GM18499 (cell line): ENCODE results near the gene SUSD2.
"Not testable (repeated sequence)": the region's sequence is repeated elsewhere in the genome, so short reads cannot be mapped to it uniquely, and the experiment has no call there.

Experiments used
- ATAC-seq: cut with Tn5 transposase; IDR thresholded peaks from one replicate; pipeline ENCODE4 v1.9.1; 2021; ENCODE audit warnings: moderate number of reproducible peaks; ENCODE audit not compliant: insufficient read depth, unreplicated experiment

The SUSD2 gene

DNA sequence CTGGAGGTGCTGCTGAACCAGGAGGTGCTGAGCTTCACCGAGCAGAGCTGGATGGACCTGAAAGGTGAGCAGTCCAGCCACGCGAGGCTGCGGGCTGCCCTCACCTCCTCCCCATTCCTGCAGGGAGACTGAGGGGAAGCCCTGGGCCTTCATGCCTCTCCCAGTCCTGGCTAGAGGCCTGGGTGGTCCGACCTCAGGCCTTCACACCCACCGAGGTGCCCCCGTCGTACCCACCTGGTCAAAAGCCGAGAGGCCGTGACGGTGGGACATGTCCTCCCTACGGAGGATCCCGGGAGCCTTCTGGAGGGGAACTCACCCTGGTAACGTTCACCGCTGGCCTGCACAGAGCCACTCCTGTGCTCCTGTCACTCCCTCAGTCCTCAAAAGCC lies 5.1 kb downstream of the SUSD2 start:
- ATAC-seq = no peak

DNA sequence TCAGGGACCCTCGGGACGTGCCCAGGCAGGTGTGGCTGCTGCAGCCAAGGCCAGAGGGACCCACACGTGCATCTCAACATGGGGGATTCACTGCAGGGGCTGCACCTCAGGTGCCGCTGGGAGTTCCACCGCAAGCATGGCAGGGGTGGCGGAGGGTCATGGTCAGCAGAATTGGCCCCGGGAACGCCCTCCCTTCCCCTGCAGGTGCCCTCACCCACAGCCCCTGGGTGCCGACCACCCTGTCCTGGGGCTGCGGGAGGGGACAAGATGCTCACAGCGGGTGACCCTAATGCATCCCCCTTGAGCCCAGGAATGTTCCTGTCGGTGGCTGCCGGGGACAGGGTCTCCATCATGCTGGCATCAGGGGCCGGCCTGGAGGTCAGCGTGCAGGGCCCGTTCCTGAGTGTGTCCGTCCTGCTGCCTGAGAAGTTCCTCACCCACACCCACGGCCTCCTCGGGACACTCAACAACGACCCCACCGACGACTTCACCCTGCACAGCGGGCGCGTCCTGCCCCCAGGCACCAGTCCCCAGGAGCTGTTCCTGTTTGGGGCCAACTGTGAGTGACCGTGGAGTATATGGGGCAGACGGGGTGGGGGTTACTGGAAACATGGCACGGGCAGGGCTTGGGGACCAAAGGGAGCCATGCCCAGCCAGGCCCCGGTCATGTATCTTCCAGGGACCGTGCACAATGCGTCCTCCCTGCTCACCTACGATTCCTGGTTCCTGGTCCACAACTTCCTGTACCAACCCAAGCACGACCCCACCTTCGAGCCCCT lies 5.8 kb downstream of the SUSD2 start:
- no peak for ATAC-seq

DNA sequence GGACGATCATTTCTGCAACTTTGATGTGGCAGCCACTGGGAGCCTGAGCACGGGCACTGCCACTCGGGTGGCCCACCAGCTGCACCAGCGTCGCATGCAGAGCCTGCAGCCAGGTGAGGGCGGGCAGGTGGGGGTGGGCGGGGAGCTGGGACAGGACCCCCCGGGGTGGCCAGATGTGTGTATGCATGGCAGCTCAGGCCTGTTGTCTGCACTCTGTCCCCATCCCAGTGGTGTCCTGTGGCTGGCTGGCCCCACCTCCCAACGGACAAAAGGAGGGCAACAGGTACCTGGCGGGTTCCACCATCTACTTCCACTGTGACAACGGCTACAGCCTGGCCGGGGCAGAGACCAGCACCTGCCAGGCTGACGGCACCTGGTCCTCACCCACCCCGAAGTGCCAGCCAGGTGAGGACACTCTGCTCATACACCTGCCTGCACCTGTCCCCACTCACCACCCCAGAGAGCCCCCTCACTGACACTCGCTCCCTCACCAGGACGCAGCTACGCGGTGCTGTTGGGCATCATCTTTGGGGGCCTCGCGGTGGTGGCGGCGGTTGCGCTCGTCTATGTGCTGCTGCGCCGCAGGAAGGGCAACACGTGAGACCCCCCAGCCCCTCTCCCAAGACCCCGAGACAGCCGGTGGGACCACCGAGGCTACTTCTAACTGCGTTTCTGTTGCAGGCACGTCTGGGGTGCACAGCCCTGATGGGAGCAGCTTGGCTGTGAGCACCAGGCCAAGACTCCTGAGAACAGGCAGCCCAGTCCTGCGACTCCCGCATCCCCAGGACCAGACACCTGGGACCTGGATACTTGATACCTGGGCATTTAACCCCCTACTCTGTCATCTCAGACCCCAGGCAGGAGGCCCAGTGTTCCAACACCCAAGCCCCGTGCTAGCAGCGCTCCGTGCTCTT lies 6.7 kb downstream of the SUSD2 start:
- no peak for ATAC-seq

DNA sequence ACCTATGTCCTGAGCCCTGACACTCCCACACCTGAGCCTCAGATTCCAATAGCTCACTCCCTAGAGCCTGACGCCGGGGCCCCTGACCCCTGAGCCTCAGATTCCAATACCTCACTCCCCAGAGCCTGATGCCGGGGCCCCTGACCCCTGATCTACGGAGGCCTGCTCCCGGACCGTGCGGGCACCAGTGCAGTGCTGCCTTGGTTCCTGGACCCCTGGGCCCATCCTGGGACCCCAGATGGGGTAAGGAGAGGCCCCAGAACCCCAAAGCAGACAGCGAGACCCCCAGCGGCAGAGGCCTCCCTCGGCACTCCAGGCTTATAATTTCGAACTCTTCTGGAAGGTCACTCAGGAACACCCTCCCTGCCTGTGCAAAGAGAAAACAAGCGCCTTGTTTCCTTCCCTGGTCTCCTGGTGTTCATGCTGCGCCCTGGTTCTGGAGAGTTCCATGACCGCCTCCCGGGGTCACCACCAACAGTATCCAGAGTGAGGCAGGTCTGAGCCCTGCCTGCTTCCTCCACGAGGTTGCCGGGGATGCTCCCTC lies 7.5 kb downstream of the SUSD2 start:
- no peak for ATAC-seq

DNA sequence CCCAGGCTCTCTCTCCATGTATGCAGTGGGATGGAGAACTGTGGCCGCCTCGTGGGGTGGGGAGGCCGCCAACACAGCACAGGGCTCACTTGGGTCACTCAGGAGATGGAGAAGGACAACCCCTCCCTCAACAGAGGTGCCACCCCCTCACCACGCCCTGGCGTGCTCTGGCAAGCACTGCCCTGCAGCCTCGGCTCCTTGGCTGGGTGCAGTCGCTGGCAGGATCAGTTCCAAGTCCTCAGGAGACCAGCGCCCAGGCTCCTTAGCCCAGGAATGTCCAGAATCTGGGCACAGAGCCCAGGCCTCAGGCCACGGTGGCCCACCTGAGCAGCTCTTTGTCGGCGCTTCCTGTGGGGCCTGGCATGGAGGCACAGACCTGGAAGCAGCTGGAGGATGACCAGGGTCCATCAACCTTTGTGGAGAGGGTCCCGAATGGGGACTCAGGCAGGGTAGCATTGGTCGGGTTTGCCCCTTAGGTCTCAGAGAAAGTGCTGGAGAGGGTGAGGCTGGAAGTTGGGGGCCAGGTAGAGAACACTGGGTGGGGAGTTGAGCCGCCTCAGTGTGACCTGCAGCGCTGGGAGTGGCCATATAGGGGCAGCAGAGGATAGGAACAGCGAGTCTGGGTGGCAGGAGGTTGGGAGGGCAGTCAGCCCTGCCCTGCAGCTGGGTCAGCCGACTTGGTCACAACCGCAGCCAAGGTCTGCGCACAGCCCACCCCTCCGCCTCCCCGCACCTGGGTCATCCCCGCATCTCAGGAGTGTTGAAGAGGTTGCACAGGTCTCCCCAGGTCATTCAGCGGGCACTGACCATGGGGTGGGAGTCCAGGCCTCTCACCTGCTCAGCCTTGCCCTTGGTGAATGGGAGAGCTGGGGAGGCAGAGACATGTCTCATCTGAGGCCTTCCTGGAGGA lies 8.2 kb downstream of the SUSD2 start:
- ATAC-seq = no peak

DNA sequence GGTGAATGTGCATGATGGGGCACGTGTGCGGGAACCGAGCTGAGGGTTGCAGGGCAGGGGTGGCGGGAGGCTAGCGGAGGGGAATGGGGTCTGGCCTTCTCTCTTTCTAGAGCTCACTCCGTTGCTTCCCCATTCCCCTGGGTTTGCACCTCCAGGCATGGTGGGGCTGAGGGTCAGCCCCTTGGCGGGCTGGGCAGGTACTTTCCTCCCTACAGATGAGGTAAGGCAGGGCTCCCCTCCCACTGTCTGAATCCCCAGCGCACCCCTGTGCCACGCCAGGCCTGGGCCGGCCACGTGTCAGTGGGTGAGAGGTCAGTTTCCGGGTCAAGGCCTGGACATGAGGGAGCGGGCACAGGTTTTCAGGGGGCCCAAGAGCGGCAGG lies 8.9 kb downstream of the SUSD2 start:
- ATAC-seq = no peak

DNA sequence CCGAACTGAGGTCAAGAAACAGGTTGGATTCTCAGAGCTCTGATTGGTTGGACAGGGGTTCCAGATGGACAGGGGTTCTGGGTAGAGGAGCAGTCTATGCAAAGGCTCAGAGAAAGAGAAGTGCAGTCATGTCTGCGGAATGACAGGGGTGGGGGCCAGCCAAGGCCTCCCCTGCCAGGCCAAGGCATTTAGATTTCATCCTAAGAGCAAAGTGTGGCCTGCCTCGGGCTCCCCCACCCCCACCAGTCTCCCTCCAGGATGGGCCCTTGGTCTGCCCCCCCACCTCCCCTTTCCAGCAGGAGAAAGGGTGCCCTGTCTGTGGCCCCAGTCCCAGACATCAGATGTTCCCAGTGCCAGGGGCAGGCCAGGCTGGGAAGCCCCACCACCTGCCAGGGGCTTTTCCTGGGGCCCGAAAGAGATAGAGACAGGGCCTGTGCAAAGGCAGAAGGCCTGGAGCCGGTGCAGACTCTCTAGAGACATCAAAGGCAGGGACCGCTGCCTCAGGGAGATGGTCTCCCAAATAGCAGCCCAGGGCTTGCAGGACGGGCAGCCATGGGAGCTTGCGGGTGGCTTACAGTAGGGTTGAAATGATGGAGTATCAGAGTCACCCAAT lies 9.4 kb downstream of the SUSD2 start:
- no peak for ATAC-seq

DNA sequence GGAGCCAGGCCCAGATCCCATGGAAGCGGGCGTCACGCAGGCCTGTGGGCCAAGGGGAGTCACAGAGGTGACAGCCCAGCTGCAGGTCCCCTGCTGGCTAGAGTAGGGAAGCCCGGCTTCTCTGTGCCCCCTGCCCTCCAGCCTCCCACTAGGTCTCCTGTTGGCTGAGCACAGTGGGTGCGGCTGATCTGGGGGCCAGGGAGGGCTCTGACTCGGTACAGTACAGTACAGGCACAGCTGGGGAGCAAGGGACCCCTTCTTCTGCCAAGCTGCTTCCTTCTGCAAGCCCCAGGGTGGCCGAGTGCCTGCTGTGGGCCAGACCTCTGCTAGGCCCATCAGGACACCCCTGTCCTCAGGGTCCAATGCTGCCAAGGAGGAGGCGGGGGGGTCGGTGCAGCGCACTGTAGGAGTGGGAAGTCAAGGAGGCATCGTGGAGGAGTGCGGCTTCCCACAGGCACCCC lies 10.1 kb downstream of the SUSD2 start:
- ATAC-seq = no peak

DNA sequence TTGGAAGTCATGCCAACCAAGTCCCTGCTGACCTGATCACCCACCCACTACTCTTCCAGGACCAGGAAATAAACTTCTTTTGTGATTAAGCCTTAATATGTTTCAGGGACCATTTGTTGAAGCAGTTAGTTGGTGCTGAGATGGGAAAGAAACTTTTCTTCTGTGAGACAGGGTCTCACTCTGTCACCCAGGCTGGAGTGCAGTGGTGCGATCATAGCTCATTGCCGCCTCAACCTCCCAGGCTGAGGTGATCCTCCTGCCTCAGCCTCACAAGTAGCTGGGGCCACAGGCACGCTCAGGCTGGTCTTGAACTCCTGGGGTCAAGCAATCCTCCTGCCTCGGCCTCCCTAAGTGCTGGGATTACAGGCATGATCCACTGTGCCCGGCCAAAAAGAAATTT lies 10.6 kb downstream of the SUSD2 start:
- no peak for ATAC-seq

DNA sequence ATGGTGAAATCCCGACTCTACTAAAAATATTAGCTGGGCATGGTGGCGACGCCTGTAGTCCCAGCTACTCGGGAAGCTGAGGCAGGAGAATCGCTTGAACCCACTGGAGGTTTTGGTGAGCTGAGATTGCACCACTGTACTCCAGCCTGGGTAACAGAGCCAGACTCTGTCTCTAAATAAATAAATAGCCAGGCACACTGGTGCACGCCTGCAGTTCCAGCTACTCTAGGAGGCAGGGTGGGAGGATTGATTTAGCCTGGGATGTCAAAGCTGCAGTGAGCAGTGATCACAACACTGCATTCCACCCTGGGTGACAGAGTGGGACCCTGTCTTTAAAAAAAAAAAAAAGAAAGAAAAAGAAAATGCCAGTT lies 17.4 kb downstream of the SUSD2 start:
- no peak for ATAC-seq

DNA sequence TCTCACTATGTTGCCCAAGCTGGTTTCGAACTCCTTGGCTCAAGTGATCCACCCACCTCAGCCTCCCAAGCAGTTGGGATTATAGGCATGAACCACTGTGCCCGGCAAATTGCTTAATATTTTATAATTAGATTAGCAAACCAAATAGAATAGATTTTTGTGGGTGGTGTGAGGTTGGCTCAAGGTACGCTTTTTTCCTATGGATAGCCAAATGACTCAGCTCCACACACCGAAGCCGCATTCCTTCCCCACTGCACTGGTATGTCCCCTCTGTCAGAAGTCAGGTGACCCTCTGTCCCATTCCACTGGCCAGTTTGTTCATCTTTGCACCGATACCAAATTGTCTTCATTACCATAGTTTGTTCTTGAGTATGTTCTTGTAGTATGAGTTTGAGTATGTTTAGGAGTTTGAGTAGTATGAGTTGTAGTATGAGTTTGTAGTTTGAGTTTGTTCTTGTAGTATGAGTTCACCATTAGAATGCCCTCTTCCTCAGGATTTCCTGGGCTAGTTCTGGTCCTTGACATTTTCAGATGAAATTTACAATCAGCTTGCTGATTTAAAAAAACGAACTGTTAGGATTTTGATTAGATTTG lies 19.4 kb downstream of the SUSD2 start:
- ATAC-seq = no peak

DNA sequence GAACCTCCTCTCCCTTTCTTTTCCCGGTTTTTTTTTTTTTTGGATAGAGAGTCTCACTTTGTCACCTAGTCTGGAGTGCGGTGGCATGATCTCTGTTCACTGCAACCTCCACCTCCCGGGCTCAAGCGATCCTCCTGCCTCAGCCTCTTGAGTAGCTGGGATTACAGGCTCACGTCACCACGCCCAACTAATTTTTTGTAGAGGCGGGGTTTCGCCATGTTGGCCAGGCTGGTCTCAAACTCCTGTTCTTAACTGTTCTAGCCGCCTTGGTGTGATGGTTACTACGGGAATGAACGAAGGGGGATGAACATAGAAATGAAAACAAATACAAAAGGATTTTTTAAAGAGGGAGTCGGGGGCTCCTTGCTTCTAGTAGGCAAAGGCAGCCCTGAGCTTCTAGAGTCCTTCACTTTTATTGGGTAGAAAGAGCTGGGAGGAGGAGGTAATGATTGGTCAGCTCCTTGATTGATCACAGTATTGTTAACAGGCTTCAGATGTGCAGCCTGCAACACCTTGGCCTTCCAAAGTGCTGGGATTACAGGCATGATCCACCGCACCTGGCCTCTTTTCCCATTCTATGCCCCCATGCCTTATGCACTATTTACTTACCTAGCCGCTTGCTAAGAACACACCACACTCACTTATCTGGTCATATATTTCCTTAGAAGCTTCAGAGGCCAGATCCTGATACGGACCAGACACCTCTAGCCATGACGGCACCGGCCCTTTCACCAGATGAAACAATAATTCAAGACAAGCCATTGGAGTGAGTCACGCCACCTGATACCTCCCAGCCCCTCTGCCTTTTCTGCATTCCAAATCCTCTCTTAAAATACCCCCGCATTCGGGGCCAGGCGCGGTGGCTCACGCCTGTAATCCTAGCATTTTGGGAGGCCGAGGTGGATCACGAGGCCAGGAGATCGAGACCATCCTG lies 20.7 kb downstream of the SUSD2 start:
- ATAC-seq = no peak

DNA sequence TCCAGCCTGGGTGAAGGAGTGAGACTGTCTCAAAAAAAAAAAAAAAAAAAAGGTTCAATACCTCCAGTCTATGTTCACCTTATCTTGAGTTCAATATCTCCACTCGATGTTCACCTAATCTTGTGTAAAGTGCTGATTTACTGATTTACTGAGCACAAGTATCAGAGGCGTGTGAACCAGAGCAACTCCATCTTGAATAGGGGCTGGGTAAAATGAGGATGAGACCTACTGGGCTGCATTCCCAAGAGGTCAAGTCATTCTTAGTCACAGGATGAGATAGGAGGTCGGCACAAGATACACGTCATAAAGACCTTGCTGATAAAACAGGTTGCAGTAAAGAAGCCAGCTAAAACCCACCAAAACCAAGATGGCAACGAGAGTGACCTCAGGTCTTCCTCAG lies 22.6 kb downstream of the SUSD2 start:
- ATAC-seq = not testable (repeated sequence)

DNA sequence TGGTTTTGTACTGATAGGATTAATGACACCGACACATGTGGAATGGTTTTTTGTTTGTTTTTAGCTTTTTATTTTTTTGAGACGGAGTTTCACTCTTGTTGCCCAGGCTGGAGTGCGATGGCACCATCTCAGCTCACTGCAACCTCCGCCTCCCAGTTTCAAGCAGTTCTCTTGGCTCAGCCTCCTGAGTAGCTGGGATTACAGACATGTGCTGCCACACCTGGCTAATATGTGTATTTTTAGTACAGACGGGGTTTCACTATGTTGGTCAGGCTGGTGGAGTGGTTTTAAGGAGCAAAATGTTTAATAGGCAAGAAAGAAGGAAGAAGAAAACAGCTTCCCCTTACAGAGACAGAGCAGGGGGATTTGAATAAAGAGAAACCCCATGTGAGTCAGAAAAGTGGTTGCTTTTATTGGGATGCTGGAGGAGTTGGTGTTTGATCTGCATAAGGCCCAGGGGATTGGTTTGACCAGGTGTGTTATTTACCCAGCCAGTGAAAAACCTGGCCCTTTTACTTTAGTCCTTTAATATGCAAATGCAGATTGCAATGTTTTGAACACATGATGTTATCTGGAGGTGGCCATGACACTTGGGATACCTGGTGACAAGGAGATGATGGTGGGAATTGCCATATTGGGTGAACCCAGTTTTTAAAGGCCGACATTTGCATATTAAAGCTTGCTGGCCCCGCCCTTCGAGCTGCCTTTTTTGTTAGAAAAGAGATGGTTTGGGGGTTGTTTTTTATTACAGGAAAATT lies 24.3 kb downstream of the SUSD2 start:
- ATAC-seq = no peak

DNA sequence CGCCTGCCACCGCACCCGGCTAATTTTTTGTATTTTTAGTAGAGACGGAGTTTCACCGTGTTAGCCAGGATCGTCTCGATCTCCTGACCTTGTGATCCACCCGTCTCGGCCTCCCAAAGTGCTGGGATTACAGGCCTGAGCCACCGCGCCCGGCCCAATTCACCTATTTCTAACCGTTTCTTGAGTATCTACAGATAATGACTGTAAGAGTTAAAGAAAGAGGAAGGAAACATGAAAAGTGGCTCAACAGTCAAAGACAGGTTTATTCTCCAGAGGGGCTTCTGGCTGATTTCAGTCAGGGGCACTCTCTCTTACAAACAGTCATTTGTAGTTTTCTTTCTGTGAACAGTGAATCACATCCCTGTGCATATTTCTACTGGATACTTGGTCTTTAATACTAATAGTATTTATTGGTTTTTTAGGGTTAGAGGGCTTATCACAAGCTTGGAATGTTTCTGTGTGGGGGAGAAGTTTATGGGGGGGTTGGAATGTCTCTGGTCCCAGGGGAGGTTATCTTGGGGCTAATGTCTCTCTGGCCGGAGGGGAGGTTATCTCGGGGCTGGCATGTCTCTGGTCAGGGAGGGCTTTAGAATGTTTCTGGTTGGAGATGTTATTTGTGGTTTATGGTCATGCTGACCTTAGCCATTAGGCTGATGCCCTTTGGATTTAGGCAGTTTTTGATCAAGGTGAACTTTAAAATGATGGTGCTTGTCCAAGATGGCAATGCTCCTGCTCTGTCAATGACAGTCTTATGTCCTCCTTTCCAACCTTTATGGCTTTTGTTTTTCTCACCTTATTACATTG lies 25.4 kb downstream of the SUSD2 start:
- ATAC-seq = not testable (repeated sequence)

DNA sequence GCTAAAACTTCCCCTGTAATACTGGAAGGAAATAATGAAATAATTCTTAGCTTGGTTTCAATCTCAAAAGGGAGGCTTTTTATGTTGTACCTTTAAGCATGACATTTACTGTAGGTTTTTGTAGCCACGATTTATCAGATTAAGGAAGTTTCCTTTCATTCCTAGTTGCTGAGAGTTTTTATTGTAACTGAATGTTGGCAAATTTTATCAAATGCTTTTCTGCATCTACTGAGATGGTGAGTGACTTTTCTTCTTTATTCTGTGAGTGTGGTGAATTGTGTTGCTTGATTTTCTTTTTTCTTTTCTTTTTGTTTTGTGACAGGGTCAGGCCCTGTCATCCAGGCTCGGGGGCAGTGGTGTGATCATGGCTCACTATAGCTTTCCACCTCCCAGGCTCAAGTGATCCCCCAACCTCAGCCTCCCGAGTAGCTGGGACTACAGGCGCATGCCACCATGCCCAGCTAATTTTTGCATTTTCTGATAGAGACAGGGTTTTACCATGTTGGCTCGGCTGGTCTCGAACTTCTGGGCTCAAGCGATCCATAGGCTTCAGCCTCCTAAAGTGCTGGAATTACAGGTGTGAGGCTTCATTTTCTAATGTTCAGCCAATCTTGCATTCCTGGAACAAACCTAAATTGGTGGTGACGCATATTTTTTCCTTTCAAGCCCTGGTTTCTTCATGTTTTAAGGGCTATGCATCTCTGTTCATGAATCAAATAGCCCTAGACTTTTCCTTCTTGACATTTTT lies 26.2 kb downstream of the SUSD2 start:
- no peak for ATAC-seq
